ENCODE measurements around the gene EYA4.
A peak's percentile ranks its signal among the peaks of the same experiment; 100 is the strongest.

EYA4 gene

DNA sequence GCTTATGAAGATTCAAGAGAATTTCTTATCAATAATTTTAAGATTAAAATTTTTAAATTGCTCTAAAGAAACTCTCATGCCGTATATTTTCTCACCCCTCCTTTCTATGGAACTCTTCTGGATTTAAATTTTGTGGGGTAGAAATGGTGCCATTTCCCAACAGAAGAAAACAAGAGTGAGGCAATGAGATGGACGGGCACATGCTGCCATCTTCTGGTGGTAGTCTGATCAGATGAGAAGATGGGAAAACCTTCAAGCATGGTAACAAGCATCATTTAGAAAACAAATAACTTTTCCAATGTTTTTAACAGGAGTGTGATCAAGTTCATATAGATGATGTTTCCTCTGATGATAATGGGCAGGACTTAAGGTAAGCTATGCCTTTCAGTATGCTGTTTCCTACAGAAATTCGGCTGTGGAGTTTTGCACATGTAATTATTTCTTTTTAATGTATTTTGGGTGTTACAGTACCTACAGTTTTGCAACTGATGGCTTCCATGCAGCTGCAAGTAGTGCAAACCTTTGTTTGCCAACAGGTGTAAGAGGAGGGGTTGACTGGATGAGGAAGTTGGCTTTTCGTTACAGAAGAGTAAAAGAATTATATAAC lies 271.4 kb downstream of the EYA4 start:
- no peak overlapping the region for H3K9ac ChIP-seq (ENCODE audit: low read length)
- no peak overlapping the region for H2BK120ac ChIP-seq (ENCODE audit: insufficient read depth, low read length, poor library complexity)
- no peaks in the 10 kb centered on the region for H3K36me3 ChIP-seq (ENCODE audit: control insufficient read depth in 1 of 2, insufficient read depth in 2 of 2, low read length in 2 of 2)
- no peaks in the 10 kb centered on the region for H3K79me2 ChIP-seq (ENCODE audit: control insufficient read depth, insufficient read depth, low read length, poor library complexity)
- H2BK5ac ChIP-seq (ENCODE audit: low read depth, low read length, poor library complexity) = no peak overlapping the region
- no peak overlapping the region for H3K14ac ChIP-seq (ENCODE audit: low read length)
- H3K4me3 ChIP-seq (ENCODE audit: low read depth, low read length) = no peak overlapping the region
- H3K27me3 ChIP-seq (ENCODE audit: insufficient read depth, low read length) = no peaks in the 10 kb centered on the region
- no peak overlapping the region for H2AK5ac ChIP-seq (ENCODE audit: low read length)
- no peak overlapping the region for H2BK12ac ChIP-seq (ENCODE audit: low read length)
- WGBS (ENCODE audit: extremely low coverage, insufficient coverage, insufficient read length) = no CpG with 5 or more reads among the region's 4 CpGs
- H3K9me3 ChIP-seq (ENCODE audit: insufficient read depth, low read depth, low read length) = no peaks in the 10 kb centered on the region
- no peak overlapping the region for H3K4me2 ChIP-seq (ENCODE audit: low read length)
- no peak overlapping the region for H3K4ac ChIP-seq (ENCODE audit: low read depth, low read length)
- H3K27ac ChIP-seq (ENCODE audit: low read depth, low read length) = no peak overlapping the region
- H4K12ac ChIP-seq (ENCODE audit: low read depth, low read length) = no peak overlapping the region
- no peak overlapping the region for H3K23ac ChIP-seq (ENCODE audit: low read length)
- no peak overlapping the region for H4K91ac ChIP-seq (ENCODE audit: low read depth, low read length)
- peak; percentile 24 to 69 for DNase-seq
- no peaks in the 10 kb centered on the region for H3K4me1 ChIP-seq (ENCODE audit: control insufficient read depth in 1 of 2, insufficient read depth in 2 of 2, low read length in 2 of 2)
- no peak overlapping the region for H4K8ac ChIP-seq (ENCODE audit: low read depth, low read length)
- no peak overlapping the region for H3K18ac ChIP-seq (ENCODE audit: low read length)
- no peak overlapping the region for H2AFZ ChIP-seq (ENCODE audit: insufficient read depth, low read length, poor library complexity)
- H3K79me1 ChIP-seq (ENCODE audit: low read length) = no peaks in the 10 kb centered on the region

DNA sequence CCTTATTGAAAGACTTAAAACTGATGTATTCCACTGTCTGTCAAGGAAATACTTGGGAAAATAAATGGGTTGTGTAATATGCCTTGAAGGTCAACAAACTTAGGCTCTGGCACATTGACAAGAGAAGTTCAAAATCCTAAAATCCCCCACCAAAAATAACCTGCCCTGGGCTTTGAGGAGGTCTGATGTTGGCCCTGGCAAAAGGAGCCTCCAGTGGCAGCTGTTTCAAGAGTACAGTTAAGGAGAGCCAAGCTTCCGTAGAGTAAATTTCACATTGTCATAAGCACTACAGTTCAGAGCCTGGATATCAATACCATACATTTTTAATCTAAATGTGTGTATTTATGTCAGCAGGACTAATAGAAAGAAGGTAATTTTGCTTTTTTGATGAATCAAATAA lies 282.7 kb downstream of the EYA4 start:
- H4K91ac ChIP-seq (ENCODE audit: low read depth, low read length) = no peak overlapping the region
- no peak overlapping the region for H3K4me2 ChIP-seq (ENCODE audit: low read length)
- no peak overlapping the region for H3K4me3 ChIP-seq (ENCODE audit: low read depth, low read length)
- no peak overlapping the region for H2BK120ac ChIP-seq (ENCODE audit: insufficient read depth, low read length, poor library complexity)
- H3K27ac ChIP-seq (ENCODE audit: low read depth, low read length) = no peak overlapping the region
- H4K12ac ChIP-seq (ENCODE audit: low read depth, low read length) = no peak overlapping the region
- no peak overlapping the region for H3K9ac ChIP-seq (ENCODE audit: low read length)
- H3K4me1 ChIP-seq (ENCODE audit: control insufficient read depth in 1 of 2, insufficient read depth in 2 of 2, low read length in 2 of 2) = no peaks in the 10 kb centered on the region
- H3K9me3 ChIP-seq (ENCODE audit: insufficient read depth, low read depth, low read length) = no peaks in the 10 kb centered on the region
- H3K36me3 ChIP-seq (ENCODE audit: control insufficient read depth in 1 of 2, insufficient read depth in 2 of 2, low read length in 2 of 2) = no peaks in the 10 kb centered on the region
- no peak overlapping the region for H3K14ac ChIP-seq (ENCODE audit: low read length)
- no peak overlapping the region for H2AFZ ChIP-seq (ENCODE audit: insufficient read depth, low read length, poor library complexity)
- H3K79me2 ChIP-seq (ENCODE audit: control insufficient read depth, insufficient read depth, low read length, poor library complexity) = no peaks in the 10 kb centered on the region
- no peak for DNase-seq
- H3K79me1 ChIP-seq (ENCODE audit: low read length) = no peaks in the 10 kb centered on the region
- no CpG with 5 or more reads among the region's 1 CpG for WGBS (ENCODE audit: extremely low coverage, insufficient coverage, insufficient read length)
- H2AK5ac ChIP-seq (ENCODE audit: low read length) = no peak overlapping the region
- no peak overlapping the region for H2BK12ac ChIP-seq (ENCODE audit: low read length)
- H3K27me3 ChIP-seq (ENCODE audit: insufficient read depth, low read length) = no peaks in the 10 kb centered on the region
- H3K18ac ChIP-seq (ENCODE audit: low read length) = no peak overlapping the region
- no peak overlapping the region for H4K8ac ChIP-seq (ENCODE audit: low read depth, low read length)
- H3K4ac ChIP-seq (ENCODE audit: low read depth, low read length) = no peak overlapping the region
- H3K23ac ChIP-seq (ENCODE audit: low read length) = no peak overlapping the region
- no peak overlapping the region for H2BK5ac ChIP-seq (ENCODE audit: low read depth, low read length, poor library complexity)

DNA sequence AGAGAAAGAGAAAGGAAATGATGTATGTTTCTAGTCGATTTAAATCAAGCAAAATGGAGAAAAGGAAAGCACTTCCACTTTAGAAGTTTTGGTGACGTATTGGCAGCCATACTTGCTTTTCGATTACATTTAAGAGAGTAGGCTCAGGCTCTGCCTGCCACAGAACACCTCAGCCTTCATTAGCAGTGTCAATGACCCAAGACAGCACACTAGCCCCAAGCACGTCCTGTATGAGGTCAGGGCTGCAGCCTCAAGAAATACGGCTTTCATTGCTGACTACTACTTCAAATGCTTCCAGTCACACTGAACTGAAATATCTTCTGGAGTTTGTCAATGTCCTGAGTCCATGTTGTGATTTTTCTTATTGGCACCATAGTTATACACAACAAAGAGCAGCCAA lies 285.3 kb downstream of the EYA4 start:
- Histone ChIP-seq H3K4me2 (ENCODE audit: low read length) (no peak overlapping the region), H3K23ac (ENCODE audit: low read length) (no peak overlapping the region), H3K27me3 (ENCODE audit: insufficient read depth, low read length) (no peaks in the 10 kb centered on the region), H3K9me3 (ENCODE audit: insufficient read depth, low read depth, low read length) (no peaks in the 10 kb centered on the region), H2AK5ac (ENCODE audit: low read length) (no peak overlapping the region), H2BK5ac (ENCODE audit: low read depth, low read length, poor library complexity) (no peak overlapping the region), H2AFZ (ENCODE audit: insufficient read depth, low read length, poor library complexity) (no peak overlapping the region), H3K79me2 (ENCODE audit: control insufficient read depth, insufficient read depth, low read length, poor library complexity) (no peaks in the 10 kb centered on the region), H3K36me3 (ENCODE audit: control insufficient read depth in 1 of 2, insufficient read depth in 2 of 2, low read length in 2 of 2) (no peaks in the 10 kb centered on the region), H3K9ac (ENCODE audit: low read length) (no peak overlapping the region), H3K14ac (ENCODE audit: low read length) (no peak overlapping the region), H3K27ac (ENCODE audit: low read depth, low read length) (no peak overlapping the region), H4K91ac (ENCODE audit: low read depth, low read length) (no peak overlapping the region), H3K4ac (ENCODE audit: low read depth, low read length) (no peak overlapping the region), H4K8ac (ENCODE audit: low read depth, low read length) (no peak overlapping the region), H3K18ac (ENCODE audit: low read length) (no peak overlapping the region), H4K12ac (ENCODE audit: low read depth, low read length) (no peak overlapping the region), H2BK12ac (ENCODE audit: low read length) (no peak overlapping the region), H3K4me3 (ENCODE audit: low read depth, low read length) (no peak overlapping the region), H3K4me1 (ENCODE audit: control insufficient read depth in 1 of 2, insufficient read depth in 2 of 2, low read length in 2 of 2) (no peaks in the 10 kb centered on the region), H3K79me1 (ENCODE audit: low read length) (no peaks in the 10 kb centered on the region), H2BK120ac (ENCODE audit: insufficient read depth, low read length, poor library complexity) (no peak overlapping the region)
- no CpG with 5 or more reads among the region's 5 CpGs for WGBS (ENCODE audit: extremely low coverage, insufficient coverage, insufficient read length)
- no peak for DNase-seq

DNA sequence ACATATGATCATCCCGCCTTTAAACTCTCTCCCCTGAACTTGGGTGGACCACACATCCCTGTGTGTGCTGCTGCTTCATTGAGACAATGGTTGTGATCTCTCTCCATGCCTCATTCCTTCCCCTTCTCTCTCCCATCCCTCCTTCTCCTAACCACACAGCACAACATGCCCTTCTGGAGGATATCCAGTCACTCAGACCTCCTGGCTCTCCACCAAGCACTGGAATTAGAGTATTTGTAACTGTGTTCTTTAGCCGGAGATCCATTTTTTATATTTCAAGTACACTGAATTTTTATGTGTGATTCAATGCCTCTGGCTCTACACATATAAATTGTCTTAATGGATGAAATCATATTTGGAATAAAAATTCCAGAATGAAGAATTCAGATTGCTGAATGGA lies 287.4 kb downstream of the EYA4 start:
- Histone ChIP-seq H3K4me2 (ENCODE audit: low read length) (no peak overlapping the region), H2BK120ac (ENCODE audit: insufficient read depth, low read length, poor library complexity) (no peak overlapping the region), H2AK5ac (ENCODE audit: low read length) (no peak overlapping the region), H4K91ac (ENCODE audit: low read depth, low read length) (no peak overlapping the region), H3K79me1 (ENCODE audit: low read length) (no peaks in the 10 kb centered on the region), H3K4me3 (ENCODE audit: low read depth, low read length) (no peak overlapping the region), H2AFZ (ENCODE audit: insufficient read depth, low read length, poor library complexity) (no peak overlapping the region), H2BK12ac (ENCODE audit: low read length) (no peak overlapping the region), H3K27ac (ENCODE audit: low read depth, low read length) (no peak overlapping the region), H3K9ac (ENCODE audit: low read length) (peak overlapping the region; percentile 40), H4K8ac (ENCODE audit: low read depth, low read length) (no peak overlapping the region), H3K9me3 (ENCODE audit: insufficient read depth, low read depth, low read length) (no peaks in the 10 kb centered on the region), H4K12ac (ENCODE audit: low read depth, low read length) (no peak overlapping the region), H3K4me1 (ENCODE audit: control insufficient read depth in 1 of 2, insufficient read depth in 2 of 2, low read length in 2 of 2) (no peaks in the 10 kb centered on the region), H2BK5ac (ENCODE audit: low read depth, low read length, poor library complexity) (no peak overlapping the region), H3K36me3 (ENCODE audit: control insufficient read depth in 1 of 2, insufficient read depth in 2 of 2, low read length in 2 of 2) (no peaks in the 10 kb centered on the region), H3K23ac (ENCODE audit: low read length) (peak overlapping the region; percentile 98), H3K4ac (ENCODE audit: low read depth, low read length) (no peak overlapping the region), H3K14ac (ENCODE audit: low read length) (no peak overlapping the region), H3K18ac (ENCODE audit: low read length) (no peak overlapping the region), H3K27me3 (ENCODE audit: insufficient read depth, low read length) (no peaks in the 10 kb centered on the region), H3K79me2 (ENCODE audit: control insufficient read depth, insufficient read depth, low read length, poor library complexity) (no peaks in the 10 kb centered on the region)
- no CpG with 5 or more reads among the region's 2 CpGs for WGBS (ENCODE audit: extremely low coverage, insufficient coverage, insufficient read length)
- DNase-seq = no peak
